Activated CD4-positive, alpha-beta T cell treated with anti-CD3 and anti-CD28 coated beads, Interleukin-2, amount 10 ng/mL, durations not matched to agents 7 days and 5 days (primary cell): Measurements from ENCODE around the gene CNBD2. TPM values are rescaled to one million over a fixed set of nuclear protein-coding genes. Genes with fewer than 3 reads are reported as not detected.
"Not testable (repeated sequence)": the region's sequence is repeated elsewhere in the genome, so short reads cannot be mapped to it uniquely, and the experiment has no call there.

Experiments used
- CTCF ChIA-PET: fragments of 350-600 bp; sonication (Branson Sonifier 250); formaldehyde crosslinking; loops from one replicate; lab custom pipeline; 2021; ENCODE audit warnings: antibody characterized with exemption; lab: Charles Lee
- POLR2A ChIA-PET: fragments of 350-600 bp; sonication (Branson Sonifier 250); formaldehyde crosslinking; loops from one replicate; lab custom pipeline; 2021; ENCODE audit warnings: antibody characterized with exemption; lab: Charles Lee
- DNase-seq: peaks from one replicate; pipeline ENCODE4 v3.0.0-alpha.2; 2020
- H3K27ac Mint-ChIP-seq: one replicate; pipeline ENCODE4 v1.8.0; 2021; ENCODE audit warnings: mild to moderate bottlenecking, moderate library complexity, mixed read lengths
- H3K27me3 Mint-ChIP-seq: one replicate; pipeline ENCODE4 v1.8.0; 2021; ENCODE audit warnings: mixed read lengths
- H3K36me3 Mint-ChIP-seq: one replicate; pipeline ENCODE4 v1.8.0; 2021; ENCODE audit warnings: low read depth, mixed read lengths
- H3K4me1 Mint-ChIP-seq: one replicate; pipeline ENCODE4 v1.8.0; 2021; ENCODE audit warnings: mixed read lengths
- H3K4me3 Mint-ChIP-seq: one replicate; pipeline ENCODE4 v1.8.0; 2021; ENCODE audit warnings: mild to moderate bottlenecking, moderate library complexity, mixed read lengths
- H3K9me3 Mint-ChIP-seq: one replicate; pipeline ENCODE4 v1.8.0; 2021; ENCODE audit warnings: mixed read lengths
- total RNA-seq, 2 experiments: library from RNA; stranded (reverse); gene quantifications; one replicate each; pipeline ENCODE4 v1.2.3, GENCODE V29; 2021

Gene CNBD2
- total RNA-seq, 2 experiments from 2014 or later, result 4.0 to 5.0 TPM

DNA sequence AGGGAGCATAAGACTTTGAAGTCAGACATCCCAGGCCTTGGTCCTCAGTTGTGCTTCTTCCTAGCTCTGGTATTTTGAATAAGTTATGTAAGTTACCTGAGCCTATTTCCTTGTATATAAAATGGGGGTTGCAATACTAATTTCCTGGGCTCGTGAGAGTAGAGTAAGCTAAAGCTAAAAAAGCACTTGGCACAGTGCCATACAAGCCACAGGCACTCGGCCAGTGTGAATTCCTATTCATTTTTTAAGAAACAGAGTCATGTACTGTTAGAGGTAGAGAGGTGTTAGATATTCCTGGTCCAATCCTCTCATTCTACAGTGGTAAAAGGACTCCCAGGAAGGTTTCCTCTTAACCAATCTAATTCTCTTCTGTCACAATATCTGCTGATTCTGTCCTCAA is 106.6 kb downstream of the CNBD2 start:
- POLR2A ChIA-PET, result no interaction called here

DNA sequence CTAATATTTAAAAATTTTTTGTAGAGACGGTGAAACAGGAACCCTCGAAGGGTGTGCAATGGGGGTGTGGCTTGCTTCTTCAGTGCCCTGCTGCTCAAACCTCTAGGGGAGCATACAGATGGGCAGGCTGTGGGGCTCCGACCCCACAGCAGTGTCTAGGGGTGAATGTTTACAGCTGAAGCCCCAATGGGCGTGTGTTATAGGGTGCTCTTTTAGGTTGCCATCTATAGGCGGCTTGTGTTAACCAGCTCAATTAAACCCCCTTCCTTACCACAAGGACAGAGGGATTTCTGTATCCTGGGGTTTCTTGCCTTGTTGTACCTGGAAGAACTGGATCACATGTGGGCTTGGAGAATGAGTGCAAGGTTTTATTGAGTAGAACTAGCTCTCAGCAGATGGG is 109.4 kb downstream of the CNBD2 start:
- peaks cover 19% of the 10 kb centered on the region for H3K27me3 Mint-ChIP-seq
- H3K36me3 Mint-ChIP-seq, H3K9me3 Mint-ChIP-seq, POLR2A ChIA-PET, H3K27ac Mint-ChIP-seq, CTCF ChIA-PET, H3K4me1 Mint-ChIP-seq, DNase-seq, H3K4me3 Mint-ChIP-seq: not testable (repeated sequence)

More for the DNA sequence above, 106.6 kb downstream of the CNBD2 start:
- Mint-ChIP-seq H3K36me3 (no peaks in the 10 kb centered on the region), H3K27ac (no peak overlapping the region), H3K27me3 (peaks cover 20% of the 10 kb centered on the region), H3K4me1 (peaks cover 4% of the 10 kb centered on the region), H3K9me3 (no peaks in the 10 kb centered on the region), H3K4me3 (no peak overlapping the region)
- no peak for DNase-seq
- CTCF ChIA-PET, result interaction anchor here (0.5 to 1.2 kb wide), 4 partner anchors 11 to 521 kb away, joined by 3 read pairs; no protein-coding TSS in a partner anchor

DNA sequence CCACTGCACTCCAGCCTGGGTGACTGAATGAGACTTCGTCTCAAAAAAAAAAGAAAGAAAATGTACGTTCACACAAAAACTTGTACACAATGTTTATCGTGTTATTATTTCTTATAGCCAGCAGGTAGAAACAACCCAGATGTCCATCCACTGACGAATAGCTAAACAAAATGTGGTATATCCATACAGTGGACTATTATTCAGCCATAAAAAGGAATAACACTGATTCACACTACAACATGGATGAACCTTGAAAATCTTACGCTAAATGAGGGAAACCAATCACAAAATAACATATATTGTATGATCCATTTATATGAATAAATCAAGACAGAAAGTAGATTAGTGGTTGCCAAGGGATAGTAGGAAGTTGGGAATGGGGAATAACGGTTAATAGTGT is 111.1 kb downstream of the CNBD2 start:
- CTCF ChIA-PET, result interaction anchor here (0.6 kb wide), 1 partner anchor 713 kb away, joined by 3 read pairs; no protein-coding TSS in a partner anchor
- POLR2A ChIA-PET, result no interaction called here
- no peak overlapping the region for H3K4me3 Mint-ChIP-seq
- peaks cover 6% of the 10 kb centered on the region for H3K4me1 Mint-ChIP-seq
- no peaks in the 10 kb centered on the region for H3K9me3 Mint-ChIP-seq
- H3K27ac Mint-ChIP-seq, result no peak overlapping the region
- DNase-seq, result no peak
- peaks cover 20% of the 10 kb centered on the region for H3K27me3 Mint-ChIP-seq
- no peaks in the 10 kb centered on the region for H3K36me3 Mint-ChIP-seq

DNA sequence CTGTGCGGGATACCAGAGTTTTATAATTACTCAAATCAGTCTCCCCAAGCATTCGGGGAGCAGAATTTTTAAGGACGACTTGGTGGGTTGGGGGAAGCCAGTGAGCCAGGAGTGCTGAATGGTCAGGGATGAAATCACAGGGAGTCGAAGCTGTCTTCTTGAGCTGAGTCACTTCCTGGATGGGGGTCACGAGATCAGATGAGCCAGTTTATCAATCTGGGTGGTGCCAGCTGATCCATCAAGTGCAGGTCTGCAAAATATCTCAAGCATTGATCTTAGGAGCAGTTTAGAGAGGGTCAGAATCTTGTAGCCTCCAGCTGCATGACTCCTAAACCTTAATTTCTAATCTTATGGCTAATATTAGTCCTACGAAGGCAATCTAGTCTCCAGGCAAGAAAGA is 111.6 kb downstream of the CNBD2 start:
- DNase-seq, H3K36me3 Mint-ChIP-seq, H3K27ac Mint-ChIP-seq, H3K9me3 Mint-ChIP-seq, H3K4me1 Mint-ChIP-seq, H3K4me3 Mint-ChIP-seq, POLR2A ChIA-PET: not testable (repeated sequence)
- CTCF ChIA-PET, result interaction anchor here (0.6 kb wide), 1 partner anchor 712 kb away, joined by 3 read pairs; no protein-coding TSS in a partner anchor
- H3K27me3 Mint-ChIP-seq, result peaks cover 22% of the 10 kb centered on the region

Other genes starting within 250 kb of the CNBD2 start
- 100 to 1,000 TPM; 374 to 396 TPM for gene RBM39, start 226.3 kb upstream of the CNBD2 start, total RNA-seq
- gene PHF20, start 196.6 kb upstream of the CNBD2 start, total RNA-seq, result 10 to 100 TPM; 47.8 to 49.0 TPM
- gene SCAND1, start 14.1 kb upstream of the CNBD2 start, total RNA-seq, result 10 to 100 TPM; 48.6 to 63.6 TPM
- under 1 TPM in 1 of 2 experiments, not detected in 1; 0.22 TPM for gene EPB41L1, start 186.2 kb downstream of the CNBD2 start, total RNA-seq